Activated naive CD4-positive, alpha-beta T cell treated with anti-CD3 and anti-CD28 coated beads for 36 hours (primary cell): Measurements from ENCODE around the gene DNAI2. TPM values are rescaled to one million over a fixed set of nuclear protein-coding genes. Genes with fewer than 3 reads are reported as not detected.
"Not testable (repeated sequence)": the region's sequence is repeated elsewhere in the genome, so short reads cannot be mapped to it uniquely, and the experiment has no call there.

Source experiments
- CTCF ChIA-PET: fragments of 350-600 bp; sonication (Branson Sonifier 250); formaldehyde crosslinking; loops from one replicate; lab custom pipeline; 2021; ENCODE audit warnings: antibody characterized with exemption; lab: Charles Lee
- DNase-seq: peaks from one replicate; pipeline ENCODE4 v3.0.0-alpha.2; 2020
- H3K27ac Mint-ChIP-seq: one replicate; pipeline ENCODE4 v1.8.0; 2021; ENCODE audit warnings: mild to moderate bottlenecking, mixed read lengths
- H3K27me3 Mint-ChIP-seq: one replicate; pipeline ENCODE4 v1.8.0; 2021; ENCODE audit warnings: low read depth, mixed read lengths
- H3K36me3 Mint-ChIP-seq: one replicate; pipeline ENCODE4 v1.8.0; 2021; ENCODE audit warnings: low read depth, mixed read lengths
- H3K4me1 Mint-ChIP-seq: one replicate; pipeline ENCODE4 v1.8.0; 2021; ENCODE audit warnings: low read depth, mixed read lengths
- H3K4me3 Mint-ChIP-seq: one replicate; pipeline ENCODE4 v1.8.0; 2021; ENCODE audit warnings: mild to moderate bottlenecking, moderate library complexity, mixed read lengths
- H3K9me3 Mint-ChIP-seq: one replicate; pipeline ENCODE4 v1.8.0; 2021; ENCODE audit warnings: mixed read lengths
- intact Hi-C: fragments of 100-400 bp; cut with micrococcal nuclease; formaldehyde crosslinking; loops from one replicate; pipeline ENCODE4 v1.15.1; 2023
- total RNA-seq, 2 experiments: library from RNA; stranded (reverse); gene quantifications; one replicate each; pipeline ENCODE4 v1.2.3, GENCODE V29; 2021

Gene DNAI2
- total RNA-seq, 2 experiments from 2014 or later = 0.12 to 0.25 TPM

DNA sequence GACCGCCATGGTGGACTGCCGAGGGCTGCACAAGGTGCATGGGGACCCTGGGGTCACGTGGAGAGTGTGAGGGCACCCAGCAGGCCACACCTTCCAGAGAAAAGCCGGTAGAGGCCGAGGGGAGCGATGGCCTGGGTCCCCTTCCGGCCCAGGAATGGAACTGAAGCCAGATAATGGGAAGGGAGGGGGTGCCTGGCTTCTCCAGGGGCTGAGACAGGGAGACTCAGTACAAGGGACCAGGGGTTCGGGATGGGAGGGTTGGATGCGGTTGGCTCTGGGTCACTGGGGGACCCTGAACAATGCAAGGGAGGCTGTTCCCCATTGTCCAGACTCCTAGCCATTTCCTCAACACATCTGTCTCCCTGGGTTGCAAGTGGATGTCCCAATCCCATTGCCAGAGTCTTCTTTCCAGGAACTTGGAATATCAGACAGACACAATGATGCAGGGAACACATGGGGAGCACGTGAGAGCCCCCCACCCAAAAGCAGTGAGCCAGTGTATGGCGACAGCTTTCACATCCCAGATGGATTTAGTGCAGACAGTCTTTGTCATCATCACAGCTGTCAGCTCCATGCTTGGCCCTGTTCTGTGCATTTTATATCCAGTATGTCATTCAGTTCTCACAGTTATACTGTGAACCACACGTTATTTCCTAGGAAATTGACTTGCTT, 23.6 kb upstream of the DNAI2 start:
- no peak for DNase-seq
- no peaks in the 10 kb centered on the region for H3K36me3 Mint-ChIP-seq
- H3K4me3 Mint-ChIP-seq = no peak overlapping the region
- intact Hi-C loops = no loop called here
- CTCF ChIA-PET = no interaction called here
- H3K4me1 Mint-ChIP-seq = no peaks in the 10 kb centered on the region
- no peaks in the 10 kb centered on the region for H3K27me3 Mint-ChIP-seq
- no peaks in the 10 kb centered on the region for H3K9me3 Mint-ChIP-seq
- H3K27ac Mint-ChIP-seq = no peak overlapping the region

DNA sequence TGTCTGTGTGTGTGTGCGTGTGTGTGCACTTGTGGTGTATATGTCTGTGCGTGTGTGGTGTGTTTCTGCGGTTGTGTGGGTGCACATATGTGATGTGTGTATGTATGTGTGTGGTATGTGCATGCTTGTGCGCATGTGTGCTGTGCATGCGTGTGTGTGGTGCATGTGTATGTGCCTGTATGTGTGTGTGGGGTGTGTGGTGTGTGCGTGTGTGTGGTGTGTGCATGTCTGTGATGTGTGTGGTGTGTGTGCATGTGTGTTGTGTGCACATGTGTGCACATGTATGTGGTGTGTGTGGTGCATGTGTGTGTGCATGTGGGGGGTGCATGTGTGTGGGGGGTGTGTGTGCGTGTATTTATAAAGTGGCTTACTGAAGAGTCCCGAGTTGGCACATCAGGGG, 23.0 kb upstream of the DNAI2 start:
- Mint-ChIP-seq H3K27me3 (no peaks in the 10 kb centered on the region), H3K27ac (no peak overlapping the region), H3K9me3 (no peaks in the 10 kb centered on the region), H3K4me3 (no peak overlapping the region), H3K36me3 (no peaks in the 10 kb centered on the region), H3K4me1 (no peaks in the 10 kb centered on the region)
- intact Hi-C loops = no loop called here
- DNase-seq = no peak
- CTCF ChIA-PET = no interaction called here

DNA sequence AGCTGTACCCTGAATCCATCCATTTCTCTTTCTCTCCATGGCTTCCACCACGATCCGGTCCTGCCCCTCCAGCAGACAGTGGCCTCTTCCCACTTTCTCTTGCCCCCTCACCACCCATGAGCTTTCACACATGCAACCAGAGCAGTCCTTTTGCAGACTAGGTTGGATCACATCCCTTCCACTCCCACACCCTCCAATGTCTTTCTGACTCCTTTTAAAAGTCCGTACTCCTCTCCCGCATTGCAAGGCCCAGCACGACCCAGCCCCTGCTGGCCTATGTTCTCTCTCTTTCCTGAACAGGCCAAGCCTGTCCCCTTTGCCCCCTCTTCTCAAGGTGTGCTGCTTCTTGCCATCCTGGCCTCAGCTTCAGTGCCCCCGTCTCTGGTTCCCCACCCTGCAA, 22.5 kb upstream of the DNAI2 start:
- H3K9me3 Mint-ChIP-seq = no peaks in the 10 kb centered on the region
- no peak overlapping the region for H3K27ac Mint-ChIP-seq
- no peaks in the 10 kb centered on the region for H3K36me3 Mint-ChIP-seq
- H3K4me1 Mint-ChIP-seq = no peaks in the 10 kb centered on the region
- CTCF ChIA-PET = no interaction called here
- H3K4me3 Mint-ChIP-seq = no peak overlapping the region
- intact Hi-C loops = no loop called here
- no peaks in the 10 kb centered on the region for H3K27me3 Mint-ChIP-seq
- no peak for DNase-seq

DNA sequence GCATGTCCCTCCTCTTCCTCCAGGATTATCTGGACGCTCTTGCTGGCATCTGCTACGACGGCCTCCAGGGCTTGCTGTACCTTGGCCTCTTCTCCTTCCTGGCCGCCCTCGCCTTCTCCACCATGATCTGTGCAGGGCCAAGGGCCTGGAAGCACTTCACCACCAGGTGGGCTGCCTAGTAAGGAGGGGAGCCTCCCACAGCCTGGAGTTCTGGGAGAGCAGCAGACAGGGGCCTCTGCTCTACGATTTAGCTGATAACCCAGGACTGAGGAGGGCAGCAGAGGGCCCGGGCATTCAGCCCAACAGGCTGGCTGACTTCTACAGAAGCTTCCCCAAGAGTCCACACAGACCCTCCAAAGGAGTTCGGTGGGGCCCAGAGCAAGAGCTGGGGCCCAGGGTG, 21.8 kb upstream of the DNAI2 start:
- Mint-ChIP-seq H3K4me1 (no peaks in the 10 kb centered on the region), H3K36me3 (no peaks in the 10 kb centered on the region), H3K27me3 (no peaks in the 10 kb centered on the region), H3K4me3 (no peak overlapping the region), H3K9me3 (no peaks in the 10 kb centered on the region), H3K27ac (no peak overlapping the region)
- intact Hi-C loops = no loop called here
- CTCF ChIA-PET = no interaction called here
- DNase-seq = no peak

DNA sequence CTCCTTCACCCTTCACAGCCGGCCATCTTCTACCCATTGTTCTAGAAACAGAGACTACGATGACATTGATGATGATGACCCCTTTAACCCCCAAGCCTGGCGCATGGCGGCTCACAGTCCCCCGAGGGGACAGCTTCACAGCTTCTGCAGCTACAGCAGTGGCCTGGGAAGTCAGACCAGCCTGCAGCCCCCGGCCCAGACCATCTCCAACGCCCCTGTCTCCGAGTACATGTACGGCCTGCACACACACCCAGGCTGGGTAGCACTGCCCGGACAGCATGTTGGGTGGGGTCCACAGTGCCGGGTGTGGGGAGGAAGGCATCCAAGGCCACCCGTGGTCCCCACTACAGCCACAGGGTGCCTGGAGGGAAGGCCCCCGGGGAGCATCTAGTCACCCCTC, 21.0 kb upstream of the DNAI2 start:
- no peak for DNase-seq
- Mint-ChIP-seq H3K27ac (no peak overlapping the region), H3K4me1 (no peaks in the 10 kb centered on the region), H3K27me3 (no peaks in the 10 kb centered on the region), H3K9me3 (no peaks in the 10 kb centered on the region), H3K36me3 (no peaks in the 10 kb centered on the region), H3K4me3 (no peak overlapping the region)
- intact Hi-C loops = no loop called here
- CTCF ChIA-PET = no interaction called here

DNA sequence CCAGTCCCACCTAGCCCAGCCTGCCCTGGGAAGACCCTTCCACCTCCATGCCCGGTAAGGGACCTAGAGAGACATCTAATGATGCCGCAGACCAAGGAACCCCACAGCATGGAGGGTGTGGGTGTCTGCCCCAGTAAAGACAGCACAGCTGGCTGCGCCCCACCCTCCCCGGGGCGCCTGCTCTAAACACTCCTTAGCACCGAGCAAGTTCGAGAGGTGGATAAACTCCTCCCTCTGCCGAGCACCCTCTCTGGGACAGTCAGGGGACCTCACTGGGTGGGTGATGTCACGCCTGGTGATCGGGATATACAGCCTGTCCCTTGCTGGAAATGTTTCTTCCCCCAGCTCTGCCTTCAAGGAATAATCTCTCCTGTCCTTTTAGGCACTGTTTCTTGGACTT, 16.7 kb upstream of the DNAI2 start:
- no peak overlapping the region for H3K27ac Mint-ChIP-seq
- intact Hi-C loops = no loop called here
- no peak for DNase-seq
- no peaks in the 10 kb centered on the region for H3K27me3 Mint-ChIP-seq
- H3K9me3 Mint-ChIP-seq = no peaks in the 10 kb centered on the region
- H3K36me3 Mint-ChIP-seq = no peaks in the 10 kb centered on the region
- CTCF ChIA-PET = no interaction called here
- no peaks in the 10 kb centered on the region for H3K4me1 Mint-ChIP-seq
- H3K4me3 Mint-ChIP-seq = no peak overlapping the region

DNA sequence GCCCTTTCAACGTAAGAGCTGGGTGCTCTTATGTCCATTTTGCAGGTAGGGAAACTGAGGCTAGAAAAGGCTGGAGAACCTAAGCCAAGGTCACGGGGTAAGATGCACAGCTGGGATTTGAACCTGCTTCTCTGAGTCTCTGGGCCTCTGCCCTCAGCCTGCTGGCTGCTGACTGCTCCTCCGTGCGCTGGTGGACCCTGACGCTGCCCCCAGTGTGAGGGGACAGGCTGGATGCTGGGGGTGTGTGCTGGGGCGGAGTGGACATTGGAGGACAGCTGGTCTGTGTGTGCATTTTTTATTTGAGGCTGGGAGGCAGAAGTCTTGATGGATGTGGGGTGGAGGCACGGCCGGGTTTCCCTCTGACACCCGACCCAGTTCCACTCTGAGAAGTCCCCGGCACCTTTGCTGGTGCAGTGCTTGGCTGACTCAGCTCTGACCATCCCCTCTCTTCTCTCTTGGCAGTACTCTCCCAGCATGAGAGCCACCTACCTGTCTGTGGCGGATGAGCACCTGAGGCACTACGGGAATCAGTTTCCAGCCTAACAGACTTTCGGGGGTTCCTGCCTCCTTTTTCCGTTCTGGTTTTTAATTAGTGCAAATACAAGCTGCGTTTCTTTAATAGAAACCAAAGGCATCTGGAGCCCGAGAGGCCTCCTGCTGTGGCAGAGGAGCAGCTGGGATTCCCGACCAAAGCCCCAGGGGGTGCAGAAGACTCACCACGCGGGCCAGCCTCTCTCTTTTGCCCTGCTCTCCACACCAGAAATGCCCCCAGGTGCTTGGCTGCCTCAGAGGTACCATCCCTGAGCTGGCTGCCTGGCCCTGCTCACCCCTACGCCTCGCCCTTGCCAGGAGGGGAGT, 14.1 kb upstream of the DNAI2 start:
- H3K9me3 Mint-ChIP-seq = no peaks in the 10 kb centered on the region
- no peaks in the 10 kb centered on the region for H3K4me1 Mint-ChIP-seq
- no peaks in the 10 kb centered on the region for H3K36me3 Mint-ChIP-seq
- H3K27ac Mint-ChIP-seq = no peak overlapping the region
- no peaks in the 10 kb centered on the region for H3K27me3 Mint-ChIP-seq
- intact Hi-C loops = no loop called here
- DNase-seq = no peak
- H3K4me3 Mint-ChIP-seq = no peak overlapping the region
- CTCF ChIA-PET = interaction anchor here (0.6 kb wide), 1 partner anchor 150 kb away, joined by 3 read pairs; no protein-coding TSS in a partner anchor

DNA sequence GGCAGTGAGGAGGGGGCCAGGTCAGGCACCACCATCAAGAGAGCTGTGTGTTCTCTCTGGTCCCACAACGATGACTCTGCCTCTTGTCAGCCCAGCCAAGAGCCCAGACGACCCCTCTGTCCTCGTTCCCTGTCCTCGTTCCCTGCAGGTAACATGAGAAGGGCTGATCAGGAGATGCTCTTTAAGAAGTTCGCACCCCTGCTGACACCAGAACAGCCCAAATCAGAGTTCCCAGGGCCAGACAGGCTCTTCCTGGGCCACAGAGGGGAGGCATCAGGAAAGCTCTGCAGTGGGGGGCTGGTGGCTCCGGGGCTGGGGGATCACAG, 13.5 kb upstream of the DNAI2 start:
- no peaks in the 10 kb centered on the region for H3K27me3 Mint-ChIP-seq
- no peaks in the 10 kb centered on the region for H3K9me3 Mint-ChIP-seq
- CTCF ChIA-PET = no interaction called here
- no peaks in the 10 kb centered on the region for H3K4me1 Mint-ChIP-seq
- no peaks in the 10 kb centered on the region for H3K36me3 Mint-ChIP-seq
- DNase-seq = no peak
- no peak overlapping the region for H3K27ac Mint-ChIP-seq
- H3K4me3 Mint-ChIP-seq = no peak overlapping the region
- intact Hi-C loops = no loop called here

DNA sequence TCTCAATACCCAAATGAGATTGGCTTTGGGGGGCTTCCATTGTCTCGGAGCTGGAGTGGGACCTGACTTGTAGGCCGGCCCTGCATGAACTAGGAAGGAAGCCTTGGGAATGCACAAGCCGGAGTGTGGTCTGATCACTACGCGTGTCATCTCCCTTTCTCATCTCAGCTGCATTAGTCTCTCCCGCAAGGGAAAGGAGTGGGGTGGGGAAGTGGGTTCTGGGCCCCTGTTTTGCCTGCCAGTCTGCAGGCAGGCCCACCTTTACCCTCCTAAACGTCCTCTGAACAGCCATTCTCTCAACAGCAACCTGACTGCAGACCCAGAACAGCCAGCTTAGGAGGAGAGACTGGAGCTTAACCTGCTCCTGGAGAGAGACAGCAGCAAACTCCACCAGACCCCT, 11.4 kb upstream of the DNAI2 start:
- Mint-ChIP-seq H3K9me3 (no peaks in the 10 kb centered on the region), H3K4me1 (no peaks in the 10 kb centered on the region), H3K36me3 (no peaks in the 10 kb centered on the region), H3K4me3 (no peak overlapping the region), H3K27ac (no peak overlapping the region), H3K27me3 (no peaks in the 10 kb centered on the region)
- CTCF ChIA-PET = no interaction called here
- no peak for DNase-seq
- intact Hi-C loops = no loop called here

DNA sequence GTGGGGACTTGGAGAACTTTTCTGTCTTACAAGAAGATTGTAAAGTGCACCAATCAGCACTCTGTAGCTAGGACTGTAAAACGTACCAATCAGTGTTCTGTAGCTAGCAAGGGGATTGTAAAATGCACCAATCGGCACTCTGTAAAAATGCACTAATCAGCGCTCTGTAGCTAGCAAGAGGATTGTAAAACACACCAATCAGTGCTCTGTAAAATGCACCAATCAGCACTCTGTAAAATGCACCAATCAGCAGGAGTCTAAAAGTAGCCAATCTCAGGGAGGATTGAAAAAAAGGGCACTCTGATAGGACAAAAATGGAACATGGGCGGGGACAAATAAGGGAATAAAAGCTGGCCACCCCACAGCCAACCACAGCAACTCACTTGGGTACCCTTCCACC, 7.0 kb upstream of the DNAI2 start:
- H3K36me3 Mint-ChIP-seq, H3K27ac Mint-ChIP-seq, DNase-seq, H3K4me3 Mint-ChIP-seq, H3K4me1 Mint-ChIP-seq, H3K27me3 Mint-ChIP-seq, H3K9me3 Mint-ChIP-seq, intact Hi-C loops: not testable (repeated sequence)
- CTCF ChIA-PET = interaction anchor here (1.4 kb wide), 1 partner anchor 102 kb away, joined by 3 read pairs; no protein-coding TSS in a partner anchor

DNA sequence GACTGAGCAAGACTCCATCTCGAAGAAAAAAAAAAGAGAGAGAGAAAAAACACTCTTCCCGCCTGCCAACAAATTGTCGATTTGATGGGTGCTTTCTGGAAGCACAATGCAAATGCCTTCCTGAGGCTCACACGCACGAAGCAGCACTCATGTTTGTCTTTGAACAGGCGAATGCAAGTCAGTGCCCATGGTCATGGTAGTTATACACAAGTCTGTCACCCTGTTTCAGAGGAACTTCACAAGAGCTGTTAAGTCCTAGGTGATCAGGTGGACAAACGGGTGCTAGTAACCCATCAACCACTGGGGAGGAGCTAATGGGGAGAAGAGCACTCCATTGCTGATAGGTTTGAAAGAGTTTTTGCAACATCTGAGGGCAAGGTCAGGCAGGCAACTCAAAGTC, 6.5 kb upstream of the DNAI2 start:
- H3K9me3 Mint-ChIP-seq = no peaks in the 10 kb centered on the region
- CTCF ChIA-PET = interaction anchor here (1.4 kb wide), 1 partner anchor 101 kb away, joined by 3 read pairs; no protein-coding TSS in a partner anchor
- no peak overlapping the region for H3K27ac Mint-ChIP-seq
- no peaks in the 10 kb centered on the region for H3K4me1 Mint-ChIP-seq
- no peaks in the 10 kb centered on the region for H3K36me3 Mint-ChIP-seq
- no peak overlapping the region for H3K4me3 Mint-ChIP-seq
- intact Hi-C loops = no loop called here
- H3K27me3 Mint-ChIP-seq = no peaks in the 10 kb centered on the region
- no peak for DNase-seq

DNA sequence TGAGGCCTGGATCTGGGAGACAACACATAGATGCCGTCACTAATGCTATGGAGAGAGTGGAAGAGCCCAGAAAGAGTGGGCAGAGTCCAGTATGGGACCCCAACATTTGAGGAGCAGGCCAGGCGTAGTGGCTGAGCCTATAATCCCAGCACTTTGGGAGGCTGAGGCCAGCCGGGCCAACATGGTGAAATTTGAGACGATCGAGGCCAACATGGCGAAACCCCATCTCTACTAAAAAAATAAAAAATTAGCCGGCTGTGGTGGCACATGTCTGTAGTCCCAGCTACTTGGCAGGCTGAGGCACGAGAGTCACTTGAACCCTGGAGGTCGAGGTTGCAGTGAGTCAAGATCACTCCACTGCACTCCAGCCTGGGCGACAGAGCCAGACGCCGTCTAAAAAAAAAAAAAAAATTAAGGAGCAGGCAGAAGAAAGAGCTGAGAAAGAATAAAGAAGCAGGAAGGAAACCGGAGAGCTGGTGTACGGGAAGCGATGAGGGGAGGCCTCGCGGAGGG, 6.0 kb upstream of the DNAI2 start:
- H3K9me3 Mint-ChIP-seq = no peaks in the 10 kb centered on the region
- no peak for DNase-seq
- no peaks in the 10 kb centered on the region for H3K36me3 Mint-ChIP-seq
- intact Hi-C loops = no loop called here
- no peaks in the 10 kb centered on the region for H3K27me3 Mint-ChIP-seq
- H3K4me3 Mint-ChIP-seq = no peak overlapping the region
- no peaks in the 10 kb centered on the region for H3K4me1 Mint-ChIP-seq
- H3K27ac Mint-ChIP-seq = no peak overlapping the region
- CTCF ChIA-PET = interaction anchor here (0.6 to 1.4 kb wide), 2 partner anchors 57 to 101 kb away, joined by 3 read pairs; no protein-coding TSS in a partner anchor

DNA sequence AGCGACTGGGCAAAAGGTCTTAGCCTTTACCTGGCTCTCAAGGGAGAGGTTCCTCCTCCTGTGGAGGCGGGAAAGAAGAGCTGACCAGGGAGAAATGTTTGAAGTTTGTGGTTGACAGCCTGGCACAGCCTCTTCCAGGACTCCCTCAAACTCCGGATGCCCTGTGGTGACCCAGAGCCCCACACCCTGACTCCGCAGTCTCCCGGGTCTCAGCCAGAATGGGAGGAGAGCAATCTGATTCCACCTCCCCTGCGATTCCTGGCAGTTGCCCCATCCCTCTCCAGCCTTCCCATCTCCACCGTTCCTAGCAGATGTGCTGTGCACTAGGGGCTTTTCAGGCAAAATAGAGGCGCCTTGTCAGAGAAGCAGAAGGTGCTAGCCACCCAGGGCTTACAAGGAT, 5.5 kb upstream of the DNAI2 start:
- Mint-ChIP-seq H3K4me3 (no peak overlapping the region), H3K27me3 (no peaks in the 10 kb centered on the region), H3K36me3 (no peaks in the 10 kb centered on the region), H3K4me1 (peaks cover under 1% of the 10 kb centered on the region), H3K9me3 (no peaks in the 10 kb centered on the region), H3K27ac (no peak overlapping the region)
- CTCF ChIA-PET = interaction anchor here (0.6 kb wide), 1 partner anchor 58 kb away, joined by 3 read pairs; no protein-coding TSS in a partner anchor
- DNase-seq = no peak
- intact Hi-C loops = no loop called here
